Skeletal muscle cell (primary cell): ENCODE results near the gene MDFI.

ENCODE experiments used
- DNase-seq: peaks from one replicate; pipeline ENCODE4 v3.0.0-alpha.2; 2010; ENCODE audit warnings: low read depth
- H3K4me3 ChIP-seq: 2 replicates; pipeline ENCODE4 v1.5.1; 2011; ENCODE audit warnings: low read depth, mild to moderate bottlenecking, control low read depth, low read length, moderate library complexity

Gene MDFI

DNA sequence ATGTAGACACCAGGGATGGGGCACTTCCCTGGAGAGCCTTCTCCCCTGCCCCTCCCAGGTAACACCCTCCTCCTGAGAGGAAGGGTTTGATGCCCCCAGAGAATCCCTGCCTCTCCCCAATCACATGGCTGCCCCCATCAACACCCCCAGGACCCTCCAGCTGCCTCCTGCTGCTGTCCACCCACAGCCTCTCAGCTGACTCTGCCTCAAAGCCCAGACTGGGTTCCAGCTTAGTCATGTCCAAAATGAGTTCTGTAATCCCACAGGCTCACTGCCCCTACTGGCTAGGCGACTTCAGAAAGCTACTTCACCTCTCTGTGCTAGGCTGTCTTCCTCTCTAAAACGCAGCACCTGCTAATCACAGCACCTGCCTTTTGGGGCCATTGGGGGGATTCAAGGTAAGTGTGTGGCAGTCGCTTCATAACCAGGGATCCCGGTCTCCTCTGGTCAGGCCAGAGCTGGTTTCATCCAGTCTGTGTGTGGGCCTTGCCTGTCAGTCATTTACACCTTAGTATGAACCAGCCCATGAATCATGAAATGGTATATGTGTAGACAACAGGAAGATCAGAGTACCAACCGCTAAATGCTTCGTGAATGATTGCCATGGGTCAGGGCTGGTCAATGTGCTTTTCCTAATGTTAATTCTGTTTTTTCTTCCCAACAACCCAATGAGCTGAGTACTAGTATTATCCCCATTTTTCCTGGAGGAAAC is 56.7 kb downstream of the MDFI start:
- no peak overlapping the region for H3K4me3 ChIP-seq
- no peak for DNase-seq

DNA sequence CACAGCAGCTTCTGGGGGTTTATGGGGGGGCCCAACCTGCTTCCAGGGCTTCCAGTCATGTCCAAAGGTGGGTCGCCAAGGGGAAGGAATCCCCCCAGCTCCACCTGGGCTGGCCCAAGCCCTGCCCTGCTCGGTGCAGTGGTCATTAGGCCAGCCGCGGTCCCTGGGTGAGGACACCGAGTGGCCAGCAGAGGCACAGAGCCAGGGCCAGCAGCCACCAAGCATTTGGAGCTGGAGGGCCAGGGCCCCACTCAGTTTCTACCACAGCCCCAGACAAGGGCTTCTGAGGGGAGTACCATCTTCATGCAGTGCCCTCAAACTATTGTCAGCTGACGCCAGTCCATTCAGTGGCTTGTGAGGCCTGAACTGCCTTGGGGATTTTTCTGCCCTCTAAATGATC is 57.6 kb downstream of the MDFI start:
- DNase-seq = no peak

DNA sequence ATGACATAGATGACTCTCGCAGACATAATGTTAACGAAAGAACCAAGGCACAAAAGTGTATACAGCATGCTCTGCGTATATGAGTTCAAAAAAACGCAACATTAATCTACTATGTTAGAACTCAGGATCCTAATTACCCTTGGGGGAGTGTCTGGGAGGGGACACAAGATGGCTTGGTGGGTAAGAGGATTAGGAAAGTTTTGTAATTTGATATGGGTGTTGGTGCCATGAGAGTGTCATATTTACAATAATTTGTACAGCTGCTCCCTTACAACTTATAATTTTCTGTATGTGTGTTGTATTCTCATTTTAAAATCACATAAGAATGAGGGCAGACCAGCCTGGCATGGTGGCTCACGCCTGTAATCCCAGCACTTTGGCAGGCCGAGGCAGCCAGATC is 58.5 kb downstream of the MDFI start:
- H3K4me3 ChIP-seq = no peak overlapping the region
- DNase-seq = no peak

More for the DNA sequence above, 57.6 kb downstream of the MDFI start:
- H3K4me3 ChIP-seq = no peak overlapping the region

DNA sequence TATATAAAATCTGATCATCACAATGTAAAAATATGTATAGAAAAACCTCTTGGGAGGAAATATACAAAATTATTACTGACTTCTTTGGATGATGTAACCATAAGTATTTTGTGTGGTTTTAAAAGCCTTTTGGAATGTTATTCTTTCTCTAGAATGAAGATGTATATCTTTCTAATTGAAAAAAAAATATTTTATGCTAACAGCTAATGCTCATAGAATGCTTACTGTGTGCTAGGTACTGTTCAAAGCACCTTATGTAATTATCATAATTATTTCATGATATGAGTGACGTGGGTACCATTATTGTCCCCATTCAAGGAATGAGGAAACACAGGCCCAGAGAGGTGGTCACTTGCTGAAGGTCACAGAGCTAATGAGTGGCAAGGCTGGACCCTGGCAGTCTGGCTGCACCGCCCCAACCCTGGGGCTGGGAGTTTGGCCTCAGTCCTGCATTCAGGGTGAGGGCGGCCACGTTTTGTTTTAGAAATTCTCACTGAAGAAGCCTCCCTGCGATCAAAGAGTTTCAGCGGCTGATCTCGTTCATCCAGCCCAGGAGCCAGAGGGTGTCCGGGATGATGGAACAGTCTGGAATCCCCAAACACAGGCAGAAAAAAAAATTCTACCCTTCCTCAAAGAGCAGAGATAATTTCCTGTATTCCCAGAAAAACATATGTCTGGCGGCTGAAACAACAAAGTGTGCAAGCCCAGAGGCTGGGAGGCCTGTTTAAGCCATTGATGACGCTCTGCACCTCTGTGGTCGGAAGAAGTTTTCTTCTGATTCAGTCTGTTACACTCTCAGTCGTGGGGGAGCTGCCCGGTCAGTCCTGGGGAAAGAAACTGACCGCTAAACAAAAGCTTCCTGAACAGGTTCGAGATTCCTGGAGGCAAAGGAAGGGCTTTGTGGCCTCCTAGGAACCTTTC is 59.9 kb downstream of the MDFI start:
- peak; percentile 89 for DNase-seq

DNA sequence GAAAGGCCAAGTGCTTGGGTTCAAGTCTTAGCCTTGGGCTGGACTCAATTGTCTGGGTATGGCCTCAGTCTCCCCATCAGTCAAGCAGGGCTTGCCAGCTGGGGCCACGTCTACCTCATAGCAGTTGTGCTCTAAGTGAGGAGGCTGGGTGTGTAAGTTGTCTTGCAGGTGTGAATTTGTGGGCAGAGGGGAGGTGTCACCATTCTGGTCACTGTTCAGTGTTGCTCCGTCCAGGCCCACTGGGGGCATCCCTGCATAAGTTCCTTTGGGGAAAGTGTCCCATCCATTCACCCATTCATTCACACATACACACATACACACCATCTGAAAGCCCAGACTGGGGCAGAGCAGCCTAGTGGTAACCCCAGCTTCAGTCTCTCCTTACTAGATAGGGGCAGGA is 60.8 kb downstream of the MDFI start:
- H3K4me3 ChIP-seq = no peak overlapping the region
- no peak for DNase-seq

More for the DNA sequence above, 59.9 kb downstream of the MDFI start:
- no peak overlapping the region for H3K4me3 ChIP-seq

DNA sequence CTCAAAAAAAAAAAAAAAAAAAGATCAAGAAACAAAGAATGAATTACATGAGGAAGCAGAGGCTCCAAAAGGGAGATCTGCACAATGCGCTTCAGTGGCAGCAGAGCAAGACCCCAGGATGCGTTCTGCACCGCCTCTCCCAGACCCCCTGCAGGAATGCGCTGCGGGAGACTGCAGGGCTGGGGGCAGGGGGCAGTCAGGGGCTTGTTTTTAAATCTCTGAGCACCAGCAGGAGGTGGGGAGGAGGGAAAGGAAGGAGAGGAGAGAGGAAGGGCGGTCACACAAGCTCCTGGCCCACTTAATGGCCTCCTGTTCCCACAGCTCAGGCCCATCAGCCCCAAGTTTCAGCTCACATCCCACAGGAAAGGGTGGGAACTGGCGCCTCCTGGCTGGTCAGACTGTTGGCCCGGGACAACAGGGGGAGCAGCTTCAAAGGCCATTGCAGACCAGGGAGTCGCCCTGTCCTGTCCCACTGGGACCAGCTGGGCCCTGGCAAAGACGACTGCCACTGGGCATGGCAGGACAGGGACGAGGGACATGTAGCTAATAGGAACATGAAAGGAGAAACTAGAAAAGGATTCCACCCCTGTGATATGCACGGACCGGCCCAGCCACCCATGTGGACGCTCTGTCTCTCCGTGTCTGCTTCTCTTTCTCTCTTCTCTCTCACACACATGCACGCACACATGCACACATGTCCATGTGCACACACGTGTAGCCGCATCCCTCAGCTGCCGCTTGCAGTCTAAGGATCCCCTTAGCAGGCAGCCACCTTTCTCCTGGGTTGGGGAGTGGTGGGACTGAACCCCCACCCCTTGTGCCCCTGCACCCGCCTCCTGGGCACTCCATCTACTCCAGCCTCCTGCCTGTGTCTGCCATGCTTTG is 62.4 kb downstream of the MDFI start:
- H3K4me3 ChIP-seq = no peak overlapping the region
- no peak for DNase-seq

DNA sequence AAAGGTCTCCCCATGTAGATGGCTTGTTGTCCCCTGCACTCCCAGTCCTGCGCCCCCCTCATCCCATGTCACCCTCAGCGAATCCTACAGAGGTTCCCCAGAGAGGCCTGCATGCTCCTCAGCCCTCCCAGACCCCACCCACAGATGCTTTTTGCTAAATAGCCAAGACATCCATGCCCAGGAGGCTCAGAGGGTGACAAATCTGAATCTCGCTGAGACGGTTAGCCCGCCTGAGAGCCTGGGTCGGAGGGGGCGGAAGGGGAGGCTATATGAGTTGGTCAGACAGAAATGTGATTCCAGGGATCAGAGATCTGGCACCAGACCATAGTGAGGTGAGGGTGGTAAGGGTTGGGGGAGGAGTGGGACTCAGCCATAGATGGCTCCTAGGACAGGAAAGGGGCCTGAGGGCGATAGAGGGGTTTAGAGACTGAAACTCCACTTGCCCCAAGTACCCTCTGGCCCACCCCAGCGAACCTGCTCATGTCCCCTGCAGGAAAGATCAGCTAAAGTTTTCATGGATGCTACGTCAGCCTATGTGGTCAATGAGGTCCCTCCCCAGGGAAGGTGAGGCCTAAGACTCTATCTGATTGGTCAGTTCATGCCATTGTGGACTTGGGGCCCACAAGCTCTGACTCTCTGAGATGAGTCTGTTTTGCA is 63.9 kb downstream of the MDFI start:
- no peak for DNase-seq
- H3K4me3 ChIP-seq = no peak overlapping the region

DNA sequence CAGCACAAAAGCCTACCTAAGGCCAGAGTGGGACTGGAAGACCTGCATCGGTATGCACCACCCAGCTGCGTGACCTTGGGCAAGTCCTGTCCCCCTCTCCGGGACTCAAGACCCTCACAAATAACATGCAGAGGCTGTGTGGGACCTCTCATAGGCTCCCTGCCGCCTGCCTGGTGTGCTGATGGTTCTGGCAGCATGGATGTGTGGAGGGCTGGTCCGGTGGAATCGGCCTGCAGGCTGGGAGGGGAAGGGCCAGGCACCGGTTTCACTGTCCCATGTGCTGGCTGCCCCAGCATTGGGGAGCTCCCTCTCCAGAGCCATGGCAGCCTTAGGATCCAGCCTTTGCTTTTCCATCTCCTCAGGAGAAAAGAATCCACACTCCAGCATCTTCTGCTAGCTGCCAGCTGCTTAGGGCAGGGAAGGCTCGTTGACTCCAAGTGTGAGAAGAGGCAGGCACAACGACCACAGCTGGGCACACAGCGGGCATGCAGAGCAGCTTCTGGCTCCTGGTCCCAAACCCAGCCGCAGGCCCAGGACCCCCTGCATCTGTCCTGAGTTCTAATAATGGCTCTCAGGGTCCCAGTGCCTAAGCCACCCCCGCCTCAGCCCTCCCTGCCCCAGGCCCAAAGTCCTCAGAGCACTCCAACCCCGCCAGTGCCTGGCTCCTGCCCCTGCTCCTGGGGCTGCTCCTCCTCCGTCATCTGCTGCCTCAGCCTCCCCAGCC is 64.7 kb downstream of the MDFI start:
- DNase-seq = no peak
- H3K4me3 ChIP-seq = no peak overlapping the region
